Aorta (tissue), 5 donors: ENCODE data around the gene IGSF3. TPM values are rescaled to one million over a fixed set of nuclear protein-coding genes. Genes with fewer than 3 reads are reported as not detected.

Experiments used
- ATAC-seq: fragments of 200-7000 bp; cut with Tn5 transposase; one replicate; pipeline ENCODE4 v1.9.1; 2022; ENCODE audit warnings: moderate library complexity; ENCODE audit not compliant: low FRiP score
- DNase-seq, 2 donors: peaks; one replicate each; pipeline ENCODE4 v3.0.0-alpha.2; 2020
- H3K27ac ChIP-seq, 2 donors: one replicate each; pipeline ENCODE4 v1.5.1; 2013; ENCODE audit warnings: low read length in 2 of 2, mild to moderate bottlenecking in 2 of 2, moderate library complexity in 2 of 2, control low read depth in 1 of 2, inconsistent platforms in 1 of 2, low read depth in 1 of 2
- H3K27me3 ChIP-seq, 2 donors: one replicate each; pipeline ENCODE4 v1.6.1; 2013; ENCODE audit warnings: control low read depth in 1 of 2, low read length in 1 of 2, mild to moderate bottlenecking in 1 of 2, moderate library complexity in 1 of 2; ENCODE audit not compliant: insufficient read depth in 2 of 2, control insufficient read depth in 1 of 2
- H3K36me3 ChIP-seq, 2 donors: one replicate each; pipeline ENCODE4 v1.6.1; 2013; ENCODE audit warnings: control low read depth in 1 of 2, low read length in 1 of 2, mild to moderate bottlenecking in 1 of 2; ENCODE audit not compliant: insufficient read depth in 2 of 2, control insufficient read depth in 1 of 2
- H3K4me1 ChIP-seq, 2 donors: one replicate each; pipeline ENCODE4 v1.6.1; 2013; ENCODE audit warnings: low read length in 2 of 2, control low read depth in 1 of 2, mild to moderate bottlenecking in 1 of 2, moderate library complexity in 1 of 2; ENCODE audit not compliant: insufficient read depth in 2 of 2, control insufficient read depth in 1 of 2
- H3K4me3 ChIP-seq, 2 donors: one replicate each; pipeline ENCODE4 v1.5.1; 2013; ENCODE audit warnings: low read length in 2 of 2, control low read depth in 1 of 2, mild to moderate bottlenecking in 1 of 2
- H3K9me3 ChIP-seq: one replicate; pipeline ENCODE4 v1.6.1; 2013; ENCODE audit warnings: mild to moderate bottlenecking, low read length; ENCODE audit not compliant: control insufficient read depth
- WGBS, 2 donors: extraction: QIAGEN DNeasy Blood & Tissue Kit; methylation state at CpG; one replicate each; pipeline ENCODE4 v1.1.7; 2013; 5-methylcytosine and 5-hydroxymethylcytosine counted together
- intact Hi-C, 2 donors: fragments of 100-400 bp; cut with DNase I; formaldehyde crosslinking; loops; one replicate each; pipeline versions ENCODE4 v1.14.2 to v1.15.0; 2022
- polyA plus RNA-seq, 2 donors: library from polyadenylated mRNA; stranded (reverse); fragments of 200-250 nt; gene quantifications; one replicate each; pipeline ENCODE4 v1.2.3, GENCODE V29; 2013
- total RNA-seq, 2 donors: library from RNA; stranded (reverse); fragmentation: NEBNext Ultra II Directional; extraction: Animal tissue kit (Norgen Biotek cat#: 25700); gene quantifications; one replicate each; pipeline ENCODE4 v1.2.1, GENCODE V29; 2021
- donor health status: healthy with polysubstance abuse.
- donor health status: Bipolar disorder and iron deficiency.
- donor health status: DM: no; HTN: no; CAD: no.
- donor health status: DM: no; HTN: no; CAD: no.
- donor health status: DM: yes; HTN: yes; CAD: no.

The IGSF3 gene
- total and polyA plus RNA-seq, 4 donors = 0.18 to 5.9 (median 0.93) TPM

DNA sequence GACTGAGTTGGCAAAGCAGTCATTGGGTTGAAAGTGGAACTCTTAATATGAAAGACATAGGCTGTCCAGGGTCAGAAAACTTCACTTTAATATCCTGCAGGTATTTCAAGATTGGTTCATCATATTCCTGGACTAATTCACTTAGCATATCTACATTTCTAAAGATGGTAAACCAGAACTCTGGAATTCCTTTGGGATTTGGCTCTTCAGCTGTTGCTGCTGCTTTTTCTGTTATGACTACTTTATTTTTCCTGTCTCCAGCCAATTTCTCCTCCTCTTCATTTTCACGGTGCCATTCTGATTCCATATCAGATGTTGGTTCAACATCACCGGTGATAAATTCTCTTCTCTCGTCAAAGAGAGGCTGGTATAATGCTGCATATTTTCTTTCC is 134.1 kb downstream of the IGSF3 start:
- Histone ChIP-seq H3K27me3 (no peaks in the 10 kb centered on the region), H3K9me3 (no peaks in the 10 kb centered on the region), H3K4me1 (no peaks in the 10 kb centered on the region), H3K4me3 (no peak overlapping the region), H3K36me3 (no peaks in the 10 kb centered on the region), H3K27ac (no peak overlapping the region)
- 63 to 64% methylated on average over 3 of the region's 3 CpGs for WGBS, 2 donors
- intact Hi-C loops = no loop called here
- DNase-seq (no peak), ATAC-seq (no peak)

DNA sequence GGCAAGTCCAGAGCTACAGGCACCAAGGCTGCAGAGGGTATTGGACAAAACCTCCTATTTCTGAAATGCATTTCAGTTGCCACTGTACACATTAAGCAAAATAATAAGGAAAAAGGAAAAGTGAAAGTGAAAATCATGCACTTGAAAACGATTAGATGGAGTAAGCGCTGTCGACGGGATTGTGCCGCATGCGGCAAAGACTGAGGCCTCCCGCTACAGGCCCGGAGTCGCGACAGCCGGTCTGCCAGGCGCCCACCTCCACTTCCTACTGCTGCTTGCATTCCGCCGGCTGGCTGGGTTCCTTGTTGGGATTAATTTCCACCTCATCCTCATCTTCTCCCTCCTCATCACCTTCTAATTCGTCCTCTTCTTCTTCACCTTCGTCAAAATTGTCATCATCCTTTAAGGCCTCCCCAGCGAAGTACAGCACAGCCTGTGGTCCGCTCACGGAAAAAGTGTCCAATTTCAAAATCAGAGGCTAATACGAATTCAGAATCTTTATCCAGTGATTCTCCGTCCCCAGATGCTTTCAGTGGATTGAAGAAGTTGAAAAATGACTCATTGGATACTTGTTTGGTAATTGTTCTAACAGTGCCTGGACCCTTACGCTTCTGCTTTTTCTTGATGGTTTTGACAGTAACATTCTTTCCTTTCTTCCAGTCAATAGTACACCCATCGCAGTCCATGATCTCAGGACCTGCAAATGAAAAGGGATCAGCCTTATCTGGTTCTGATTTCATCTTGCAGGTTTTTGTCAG is 134.7 kb downstream of the IGSF3 start:
- H3K27me3 ChIP-seq = no peaks in the 10 kb centered on the region
- no peaks in the 10 kb centered on the region for H3K9me3 ChIP-seq
- ATAC-seq (no peak), DNase-seq (no peak)
- H3K4me1 ChIP-seq = no peaks in the 10 kb centered on the region
- intact Hi-C loops = no loop called here
- no peak overlapping the region for H3K4me3 ChIP-seq
- H3K27ac ChIP-seq = no peak overlapping the region
- H3K36me3 ChIP-seq = no peaks in the 10 kb centered on the region
- 96% methylated on average over 23 of the region's 23 CpGs for WGBS, 2 donors

DNA sequence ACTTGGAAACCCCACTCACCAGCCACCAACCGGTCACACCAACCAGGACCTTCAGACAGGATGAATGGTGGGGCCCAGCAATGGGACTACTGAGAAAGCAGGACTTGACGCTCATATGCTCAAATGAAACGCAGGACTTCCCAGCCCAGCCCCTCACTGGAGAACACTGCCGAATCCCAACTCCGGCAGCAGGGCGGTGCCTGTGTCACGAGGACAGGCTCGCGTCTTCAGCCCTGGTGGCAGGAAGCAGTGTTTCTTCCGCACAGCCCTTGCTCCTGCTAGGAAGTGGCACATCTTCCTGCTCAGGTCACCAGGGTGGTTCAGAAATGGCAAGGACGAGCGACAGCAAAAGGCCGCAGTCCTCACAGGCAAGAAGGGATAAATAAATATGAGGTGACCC is 135.6 kb downstream of the IGSF3 start:
- DNase-seq (no peak), ATAC-seq (no peak)
- Histone ChIP-seq H3K4me1 (no peaks in the 10 kb centered on the region), H3K36me3 (no peaks in the 10 kb centered on the region), H3K27me3 (no peaks in the 10 kb centered on the region), H3K9me3 (no peaks in the 10 kb centered on the region), H3K27ac (no peak overlapping the region), H3K4me3 (no peak overlapping the region)
- 93 to 95% methylated on average over 13 of the region's 13 CpGs for WGBS, 2 donors
- intact Hi-C loops = no loop called here

DNA sequence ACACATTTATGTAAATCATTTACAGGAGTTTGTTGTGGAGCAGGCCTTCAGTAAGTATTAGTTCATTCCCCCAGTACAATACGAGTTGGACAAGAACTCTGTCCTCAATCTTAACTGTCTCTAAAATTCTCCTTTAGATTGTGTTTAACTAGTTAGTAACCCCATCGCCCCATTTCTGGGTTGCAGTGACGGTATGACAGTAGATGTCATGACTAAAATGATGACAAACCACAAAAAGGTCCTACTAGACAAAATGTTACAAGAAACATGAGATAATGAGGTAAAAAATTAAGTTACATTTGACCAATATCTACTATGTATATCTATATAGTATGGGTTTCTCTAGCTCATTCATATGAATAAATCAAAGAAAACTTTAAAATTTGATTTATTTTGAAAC is 137.9 kb downstream of the IGSF3 start:
- DNase-seq = no peak
- ATAC-seq = no peak
- Histone ChIP-seq H3K4me3 (no peak overlapping the region), H3K36me3 (no peaks in the 10 kb centered on the region), H3K4me1 (no peaks in the 10 kb centered on the region), H3K27me3 (no peaks in the 10 kb centered on the region), H3K9me3 (no peaks in the 10 kb centered on the region), H3K27ac (no peak overlapping the region)
- intact Hi-C loops = no loop called here
- 90 to 94% methylated on average over 3 of the region's 3 CpGs for WGBS, 2 donors

DNA sequence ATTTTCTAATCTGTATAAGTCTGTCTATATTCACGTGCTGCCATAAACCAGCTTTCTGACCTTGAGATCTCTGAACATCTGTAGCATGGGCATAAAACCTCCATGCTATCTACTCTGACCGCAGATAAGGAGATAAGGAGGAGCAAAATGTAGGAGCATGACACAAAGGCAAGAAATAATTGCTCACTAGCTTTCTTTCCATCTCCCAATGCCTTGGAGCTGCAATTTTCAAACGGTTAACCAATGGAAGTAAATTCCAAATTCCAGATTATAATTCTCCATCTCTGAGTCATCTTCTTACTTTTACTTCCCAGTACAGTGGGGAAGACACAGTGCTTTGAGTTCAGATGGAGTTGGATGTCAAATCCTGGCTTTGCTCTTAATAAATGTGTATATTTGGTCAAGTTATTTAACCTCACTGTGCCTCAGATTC is 138.3 kb downstream of the IGSF3 start:
- H3K9me3 ChIP-seq = no peaks in the 10 kb centered on the region
- intact Hi-C loops = no loop called here
- no peaks in the 10 kb centered on the region for H3K4me1 ChIP-seq
- H3K27me3 ChIP-seq = no peaks in the 10 kb centered on the region
- no peak overlapping the region for H3K27ac ChIP-seq
- DNase-seq = no peak
- H3K36me3 ChIP-seq = no peaks in the 10 kb centered on the region
- 88 to 90% methylated on average over 3 of the region's 3 CpGs for WGBS, 2 donors
- no peak for ATAC-seq
- H3K4me3 ChIP-seq = no peak overlapping the region

DNA sequence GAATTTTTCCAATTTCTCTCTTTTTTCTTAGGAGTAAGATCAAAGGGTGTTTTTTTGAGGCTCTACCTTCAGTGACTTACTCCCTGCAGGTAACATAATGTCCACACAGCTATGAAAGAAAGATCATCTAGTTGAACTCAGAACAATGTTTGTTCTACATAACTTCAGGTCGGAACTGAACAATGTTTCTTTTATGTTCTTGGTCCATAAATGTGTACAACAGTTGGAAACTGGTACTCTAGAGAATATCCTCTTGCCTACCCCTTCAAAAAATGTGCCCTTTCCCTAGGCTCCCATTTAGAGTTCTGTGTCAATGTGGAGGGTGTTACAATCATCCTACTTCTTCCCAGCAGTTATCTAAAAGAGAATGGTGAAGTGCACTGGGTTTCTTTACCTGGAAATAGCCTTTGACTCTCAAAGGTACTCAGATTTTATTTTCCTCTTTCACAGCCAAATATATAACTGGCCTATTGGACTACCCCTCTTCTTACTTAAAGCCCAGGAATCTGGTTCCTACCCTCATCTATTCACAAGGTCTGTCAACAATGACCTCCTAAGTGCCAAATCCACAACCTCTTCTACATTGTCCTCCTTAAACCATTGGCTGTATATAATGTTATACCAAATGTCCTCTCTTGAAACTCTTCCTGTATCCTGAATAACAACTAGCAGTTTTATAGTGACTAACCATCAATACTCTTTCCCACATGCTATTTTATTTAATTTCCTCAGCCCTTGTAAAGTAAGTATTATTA is 139.0 kb downstream of the IGSF3 start:
- Histone ChIP-seq H3K9me3 (no peaks in the 10 kb centered on the region), H3K4me3 (no peak overlapping the region), H3K4me1 (no peaks in the 10 kb centered on the region), H3K36me3 (no peaks in the 10 kb centered on the region), H3K27me3 (no peaks in the 10 kb centered on the region), H3K27ac (no peak overlapping the region)
- DNase-seq (no peak), ATAC-seq (no peak)
- WGBS, 2 donors = 95 to 98% methylated on average over 1 of the region's 1 CpG
- intact Hi-C loops = no loop called here

DNA sequence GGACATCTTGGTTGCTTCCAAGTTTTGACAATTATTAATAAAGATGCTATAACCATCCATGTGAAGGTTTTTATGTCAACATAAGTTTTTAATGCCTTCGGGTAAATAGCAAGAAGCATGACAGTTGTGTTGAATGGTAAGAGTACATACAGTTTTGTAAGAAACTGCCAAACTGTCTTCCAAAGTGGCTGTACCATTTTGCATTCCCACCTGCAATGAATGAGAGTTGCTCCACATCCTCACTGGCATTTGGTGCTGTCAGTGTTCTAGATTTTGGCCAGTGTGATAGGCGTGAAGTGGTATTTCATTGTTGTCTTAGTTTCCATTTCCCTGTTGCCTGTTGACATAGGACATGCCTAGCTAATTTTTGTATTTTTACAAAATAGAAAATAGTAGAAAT is 142.1 kb downstream of the IGSF3 start:
- intact Hi-C loops = no loop called here
- no peaks in the 10 kb centered on the region for H3K4me1 ChIP-seq
- no peaks in the 10 kb centered on the region for H3K36me3 ChIP-seq
- no peak overlapping the region for H3K4me3 ChIP-seq
- no peak for ATAC-seq
- H3K27me3 ChIP-seq = no peaks in the 10 kb centered on the region
- H3K9me3 ChIP-seq = no peaks in the 10 kb centered on the region
- no peak overlapping the region for H3K27ac ChIP-seq
- 97 to 99% methylated on average over 2 of the region's 2 CpGs for WGBS, 2 donors
- no peak for DNase-seq
